Activated CD8-positive, alpha-beta memory T cell treated with anti-CD3 and anti-CD28 coated beads for 1 hour (primary cell): ENCODE results near the gene NETO2.
"Not testable (repeated sequence)": the region's sequence is repeated elsewhere in the genome, so short reads cannot be mapped to it uniquely, and the experiment has no call there.

Experiments used
- DNase-seq, 2 donors: peaks; one replicate each; pipeline ENCODE4 v3.0.0-alpha.2; 2020; ENCODE audit warnings: low read depth in 1 of 2; ENCODE audit errors: extremely low read depth in 1 of 2

The NETO2 gene

DNA sequence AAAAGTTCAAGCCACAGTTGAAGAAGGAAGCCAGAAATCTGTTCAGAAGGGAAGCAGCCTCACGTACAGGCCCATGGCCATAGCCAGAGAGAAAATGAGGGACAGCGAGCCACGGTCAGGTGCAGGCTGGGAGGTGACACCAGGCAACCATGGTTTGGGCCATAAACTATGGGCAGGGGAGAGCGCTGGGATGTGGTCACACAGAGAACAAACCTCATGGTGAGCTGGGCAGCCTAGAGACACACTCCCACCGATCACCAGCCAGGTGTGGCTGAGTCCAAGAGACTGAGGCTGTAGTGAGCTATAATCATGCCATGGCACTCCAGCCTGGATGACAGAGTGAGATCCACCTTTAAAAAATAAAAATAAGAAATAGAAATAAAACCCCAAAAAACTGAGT, 76.5 kb downstream of the NETO2 start:
- DNase-seq, result no peak

GRCh38 chr16:47065766-47066688, 77.7 kb downstream of the NETO2 start:
- DNase-seq, result no peak

DNA sequence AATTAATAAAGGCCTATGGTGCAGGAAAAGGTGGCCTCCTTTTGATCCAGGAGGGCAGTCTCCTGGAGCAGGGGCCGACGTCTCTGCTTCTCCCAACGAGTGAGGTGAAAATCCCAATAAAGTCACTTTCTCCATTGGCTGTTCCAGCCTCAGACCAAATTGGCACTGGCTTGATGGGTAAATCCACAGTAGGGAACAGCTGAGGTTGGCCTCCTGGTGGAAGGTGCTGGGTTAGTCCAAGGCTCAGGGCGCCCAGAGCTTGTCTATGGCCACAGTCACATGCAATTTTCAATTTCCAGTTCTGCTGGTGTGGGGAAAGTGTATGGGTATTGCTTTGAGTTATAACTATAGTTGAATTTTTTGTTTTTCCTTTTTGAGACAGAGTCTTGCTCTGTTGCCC, 79.0 kb downstream of the NETO2 start:
- DNase-seq, result no peak

- no peak for DNase-seq
Measured at GRCh38 chr16:47063011-47063724, 80.6 kb downstream of the NETO2 start.

DNA sequence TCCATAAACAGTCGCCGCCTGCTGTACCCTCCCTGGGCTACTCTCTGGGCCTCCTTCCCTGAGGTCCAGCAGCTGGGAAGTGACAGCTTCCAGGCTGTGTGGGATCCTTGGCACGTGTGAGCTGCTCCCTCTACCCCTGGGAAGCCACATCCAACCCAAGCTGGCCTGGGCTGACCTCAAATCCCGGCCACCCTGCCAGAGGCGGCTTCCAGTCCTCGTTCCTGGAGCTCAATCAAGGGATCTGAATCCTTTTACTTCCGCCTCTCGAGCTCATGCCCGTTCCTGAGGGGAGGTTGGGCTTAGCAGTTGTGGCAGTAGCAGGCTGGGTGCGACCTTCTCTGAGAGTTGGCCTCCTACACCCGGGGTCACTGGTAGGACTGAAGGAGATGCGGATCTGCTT, 82.5 kb downstream of the NETO2 start:
- DNase-seq, result no peak

DNA sequence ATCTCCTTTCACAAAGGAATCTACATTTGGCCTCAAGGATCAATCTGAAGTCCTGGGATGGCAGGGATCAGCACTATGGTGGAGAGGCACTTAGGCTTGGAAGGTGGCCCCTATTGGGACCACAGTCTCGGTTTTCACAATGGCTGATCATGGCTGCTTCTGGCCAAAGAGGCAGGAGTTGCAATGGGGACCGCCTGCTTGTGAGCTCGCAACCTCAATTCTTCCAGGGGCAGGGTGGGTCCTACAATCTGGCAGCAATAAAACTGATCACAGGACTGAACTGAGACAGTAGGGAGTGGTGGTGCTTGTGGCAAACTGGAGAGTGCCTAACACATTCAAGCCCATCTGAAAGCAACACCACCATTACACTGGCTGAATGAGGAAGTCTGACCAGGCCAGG, 83.1 kb downstream of the NETO2 start:
- no peak for DNase-seq

DNA sequence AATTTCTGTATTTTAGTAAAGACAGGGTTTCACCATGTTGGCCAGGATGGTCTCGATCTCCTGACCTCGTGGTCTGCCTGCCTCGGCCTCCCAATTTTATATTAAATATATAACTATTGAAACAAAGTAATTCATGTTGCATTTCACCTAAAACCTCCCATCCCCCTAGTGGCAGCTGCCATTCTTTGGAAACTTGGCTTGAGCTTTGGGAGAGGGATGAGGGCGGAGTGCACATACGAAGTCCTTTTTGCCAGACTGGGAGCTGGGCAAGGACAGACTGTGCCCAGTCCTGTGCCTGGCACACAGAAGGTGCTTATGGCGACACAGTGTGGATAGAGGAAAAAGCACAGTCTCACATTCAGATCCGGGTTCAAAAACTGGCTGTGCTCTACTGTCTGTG, 83.8 kb downstream of the NETO2 start:
- DNase-seq, result no peak

DNA sequence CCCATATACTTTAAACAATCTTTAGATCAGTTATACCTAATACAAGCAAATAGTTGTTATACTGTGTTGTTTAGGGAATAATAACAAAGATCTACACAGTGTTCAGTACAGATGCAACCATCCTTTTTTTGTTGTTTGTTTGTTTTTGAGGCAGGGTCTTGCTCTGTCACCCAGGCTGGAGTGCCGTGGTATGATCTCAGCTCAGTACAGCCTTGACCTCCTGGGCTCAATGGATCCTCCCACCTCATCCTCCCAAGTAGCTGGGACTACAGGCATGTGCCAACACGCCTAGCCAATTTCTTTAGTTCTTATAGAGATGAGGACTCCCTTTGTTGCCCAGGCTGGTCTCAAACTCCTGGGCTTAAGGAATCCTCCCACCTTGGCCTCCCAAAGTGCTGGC, 84.6 kb downstream of the NETO2 start:
- not testable (repeated sequence) for DNase-seq

- no peak for DNase-seq
Measured at GRCh38 chr16:47058295-47059086, 85.3 kb downstream of the NETO2 start.

DNA sequence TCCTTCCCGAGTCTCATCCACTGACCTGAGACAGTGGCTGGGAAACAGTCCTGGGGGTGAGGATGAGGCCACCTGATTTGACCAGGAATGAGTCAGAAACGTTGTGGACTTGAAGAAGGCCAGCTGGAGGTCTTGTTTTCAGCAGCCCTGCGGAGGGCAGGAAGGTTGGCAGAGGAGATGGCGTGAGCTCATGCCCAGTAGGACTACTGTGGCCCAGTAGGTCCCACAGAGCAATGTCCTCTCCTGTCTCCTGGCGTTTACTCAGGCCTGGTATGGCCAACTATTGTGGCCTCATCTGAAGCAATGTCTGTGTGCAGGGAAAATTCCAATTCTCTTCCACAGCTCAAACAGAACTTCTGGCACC, 86.1 kb downstream of the NETO2 start:
- no peak for DNase-seq

DNA sequence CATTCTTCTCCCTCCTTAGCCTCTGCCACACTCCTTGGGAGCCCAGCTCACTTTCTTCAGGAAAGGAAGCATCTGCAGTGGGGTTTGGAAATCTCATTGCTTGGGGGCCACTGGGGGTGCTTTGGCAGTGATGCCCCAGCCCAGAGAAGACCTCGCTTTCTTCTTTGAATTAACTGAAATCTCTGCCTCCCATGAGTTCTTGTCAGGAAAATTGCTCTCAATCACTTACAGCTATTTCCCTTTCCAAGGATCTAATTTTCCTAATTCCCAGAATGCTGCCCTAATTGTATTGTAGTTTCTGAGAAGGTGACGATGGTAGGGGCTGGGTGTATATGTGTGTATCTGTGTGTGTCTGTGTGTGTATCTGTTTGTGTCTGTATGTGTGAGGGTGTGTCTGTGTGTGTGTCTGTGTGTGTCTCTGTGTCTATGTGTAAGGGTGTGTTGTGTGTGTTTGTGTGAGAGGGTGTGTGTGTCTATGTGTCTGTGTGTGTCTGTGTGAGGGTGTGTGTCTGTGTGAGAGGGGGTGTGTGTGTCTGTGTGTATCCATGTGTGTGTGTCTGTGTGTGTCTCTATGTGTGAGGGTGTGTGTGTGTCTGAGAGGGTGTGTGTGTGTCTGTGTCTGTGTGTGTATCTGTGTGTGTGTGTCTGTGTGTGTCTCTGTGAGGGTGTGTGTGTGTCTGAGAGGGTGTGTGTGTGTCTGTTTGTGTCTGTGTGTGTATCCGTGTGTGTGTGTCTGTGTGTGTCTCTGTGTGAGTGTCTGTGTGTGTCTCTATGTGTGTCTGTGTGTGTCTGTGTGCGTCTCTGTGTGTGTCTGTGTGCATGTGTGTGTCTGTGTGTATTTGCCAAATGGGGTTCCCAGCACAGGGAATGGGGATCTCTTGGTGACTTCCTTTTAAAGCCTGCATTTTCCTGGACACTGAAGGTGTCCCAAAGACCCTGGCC, 86.8 kb downstream of the NETO2 start:
- no peak for DNase-seq

DNA sequence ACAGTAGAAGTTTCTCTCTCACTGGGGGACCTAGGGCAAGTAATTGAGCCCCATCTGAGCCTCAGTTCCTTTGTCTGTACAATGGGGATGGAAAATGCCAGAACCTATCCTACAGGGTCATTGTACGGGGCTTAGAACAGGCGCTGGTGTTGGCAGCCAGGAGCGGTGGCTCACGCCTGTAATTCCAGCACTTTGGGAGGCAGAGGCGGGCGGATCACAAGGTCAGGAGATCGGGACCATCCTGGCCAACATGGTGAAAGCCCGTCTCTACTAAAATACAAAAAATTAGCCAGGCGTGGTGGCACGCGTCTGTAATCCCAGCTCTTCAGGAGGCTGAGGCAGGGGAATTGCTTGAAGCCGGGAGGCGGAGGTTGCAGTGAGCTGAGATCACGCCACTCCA, 87.7 kb downstream of the NETO2 start:
- not testable (repeated sequence) for DNase-seq

- DNase-seq, result no peak
Measured at GRCh38 chr16:47055136-47055885, 88.4 kb downstream of the NETO2 start.

DNA sequence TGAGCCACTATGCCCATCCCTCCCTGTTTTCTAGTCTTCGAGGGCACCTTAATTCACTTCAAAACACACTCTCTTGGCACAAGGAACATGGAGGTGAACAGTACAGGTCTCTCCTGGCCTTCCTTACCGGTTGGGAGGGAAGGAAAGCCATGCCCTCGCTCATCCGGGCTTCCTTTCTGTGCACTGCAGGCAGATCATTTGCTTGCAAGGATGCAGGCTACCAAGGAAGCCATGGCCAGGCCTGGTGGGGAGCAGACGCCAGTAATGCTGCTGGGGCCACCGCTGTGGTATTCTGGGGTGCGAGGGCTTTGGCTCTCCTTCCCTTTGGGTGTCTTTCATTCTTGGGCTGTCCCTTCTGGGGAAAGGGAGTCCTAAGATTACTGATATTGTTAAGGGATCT, 89.4 kb downstream of the NETO2 start:
- no peak for DNase-seq

- DNase-seq, result no peak
Measured at GRCh38 chr16:47053895-47054294, 89.8 kb downstream of the NETO2 start.

DNA sequence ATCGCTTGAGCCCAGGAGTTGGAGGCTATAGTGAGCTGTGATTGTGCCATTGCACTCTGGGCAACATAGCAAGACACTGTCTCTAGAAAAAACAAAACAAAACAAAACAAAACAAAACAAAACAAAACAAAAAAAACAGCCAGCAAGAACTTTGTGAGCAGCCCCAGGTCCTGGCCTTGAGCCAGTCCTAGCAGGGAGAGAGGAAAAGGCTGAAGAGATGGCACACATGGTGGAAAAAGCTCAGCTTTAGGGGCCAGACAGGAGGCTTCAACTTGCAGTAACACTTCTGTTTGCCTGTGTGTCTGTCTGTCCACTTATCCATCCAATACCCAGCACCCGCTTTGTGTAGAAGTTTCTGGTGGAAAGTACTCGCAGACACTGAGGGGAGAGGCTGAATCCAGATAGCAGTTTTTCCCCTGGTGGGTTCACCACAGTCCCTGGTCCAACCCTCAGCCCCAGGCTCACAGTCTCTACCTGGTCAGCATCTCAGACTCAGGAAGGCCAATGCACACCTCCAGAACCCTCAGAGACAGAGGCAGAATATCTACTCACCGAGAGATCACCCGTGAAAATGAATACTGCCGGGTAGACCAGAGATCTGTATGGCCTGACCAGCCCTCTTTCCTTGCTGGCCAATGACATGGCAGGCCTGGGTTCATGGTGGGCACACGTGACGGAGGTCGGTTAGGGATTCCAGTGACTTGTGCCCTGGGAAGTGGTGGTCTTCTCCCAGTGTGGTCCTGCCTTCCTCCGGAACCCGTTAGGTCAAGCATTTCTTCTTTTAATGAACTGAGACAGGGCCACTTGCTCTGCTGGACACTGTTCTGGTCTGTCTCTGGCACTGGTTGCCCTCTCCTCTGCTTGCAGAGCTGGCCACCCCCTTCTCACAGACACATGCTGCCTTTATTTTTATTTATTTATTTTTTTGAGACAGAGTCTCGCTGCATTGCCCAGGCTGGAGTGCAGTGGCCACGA, 90.8 kb downstream of the NETO2 start:
- no peak for DNase-seq

GRCh38 chr16:47051031-47051430, 92.7 kb downstream of the NETO2 start:
- DNase-seq, result no peak

DNA sequence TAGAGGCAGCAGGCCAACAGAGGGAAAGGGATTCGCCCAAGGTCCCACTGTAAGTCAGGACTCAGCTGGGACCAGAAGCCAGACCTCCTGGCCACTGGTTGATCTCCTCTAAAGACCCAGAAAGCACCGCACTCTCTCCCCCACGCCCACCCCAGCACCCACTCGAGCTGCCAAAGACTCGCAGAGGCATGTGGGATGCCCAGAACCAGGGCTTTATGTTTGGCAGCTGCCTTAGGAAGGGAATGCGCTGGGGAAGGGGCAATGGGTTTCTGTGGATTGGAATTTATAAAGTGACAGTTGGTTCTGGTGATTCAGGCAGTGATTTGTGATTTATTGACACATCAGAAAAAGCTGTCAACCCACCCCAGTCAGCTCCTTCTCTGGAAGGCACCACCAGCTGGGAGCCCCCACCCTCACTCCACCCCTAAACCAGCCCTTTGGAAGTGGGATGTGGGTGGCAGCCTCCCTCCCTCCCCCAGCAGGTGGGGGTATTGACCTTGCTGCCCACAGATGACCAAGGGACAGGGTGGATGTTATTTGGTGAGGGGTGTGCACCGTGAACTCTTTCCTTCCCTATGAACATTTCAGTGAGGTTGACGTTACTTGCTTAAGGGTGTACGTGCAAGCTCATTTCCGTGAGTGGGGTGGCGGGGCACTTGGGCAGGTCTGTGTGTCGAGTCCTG, 93.7 kb downstream of the NETO2 start:
- no peak for DNase-seq
